Stimulated activated CD4-positive, alpha-beta T cell treated with anti-CD3 and anti-CD28 coated beads, Interleukin-1b, Interleukin-23, amount 100 ng/mL, for 4 hours (primary cell): ENCODE measurements around the gene UMAD1.
"Not testable (repeated sequence)": the region's sequence is repeated elsewhere in the genome, so short reads cannot be mapped to it uniquely, and the experiment has no call there.

Source experiments
- DNase-seq, 2 donors: peaks; one replicate each; pipeline ENCODE4 v3.0.0-alpha.2; 2020; ENCODE audit warnings: low read depth in 2 of 2

UMAD1 gene

GRCh38 chr7:7798510-7798909 lies 158.0 kb downstream of the UMAD1 start:
- no peak for DNase-seq

GRCh38 chr7:7799138-7799537 lies 158.6 kb downstream of the UMAD1 start:
- DNase-seq = no peak

- no peak for DNase-seq
Observed at GRCh38 chr7:7802531-7802930, 162.0 kb downstream of the UMAD1 start.

- no peak for DNase-seq
Observed at GRCh38 chr7:7803715-7804178, 163.2 kb downstream of the UMAD1 start.

GRCh38 chr7:7804822-7805221 lies 164.3 kb downstream of the UMAD1 start:
- not testable (repeated sequence) for DNase-seq

GRCh38 chr7:7805511-7806153 lies 165.1 kb downstream of the UMAD1 start:
- DNase-seq = no peak

- no peak for DNase-seq
Observed at GRCh38 chr7:7808156-7808555, 167.6 kb downstream of the UMAD1 start.

- no peak for DNase-seq
Observed at GRCh38 chr7:7808626-7809025, 168.1 kb downstream of the UMAD1 start.

- DNase-seq = no peak
Observed at GRCh38 chr7:7810380-7810779, 169.8 kb downstream of the UMAD1 start.

GRCh38 chr7:7810826-7811225 lies 170.3 kb downstream of the UMAD1 start:
- no peak for DNase-seq

- no peak for DNase-seq
Observed at GRCh38 chr7:7812112-7812511, 171.6 kb downstream of the UMAD1 start.

GRCh38 chr7:7815395-7815794 lies 174.8 kb downstream of the UMAD1 start:
- DNase-seq = no peak

GRCh38 chr7:7816084-7816483 lies 175.5 kb downstream of the UMAD1 start:
- DNase-seq = no peak

GRCh38 chr7:7816816-7817536 lies 176.4 kb downstream of the UMAD1 start:
- no peak for DNase-seq

- no peak for DNase-seq
Observed at GRCh38 chr7:7817748-7818147, 177.2 kb downstream of the UMAD1 start.

GRCh38 chr7:7818179-7818578 lies 177.6 kb downstream of the UMAD1 start:
- not testable (repeated sequence) for DNase-seq

GRCh38 chr7:7819442-7820247 lies 179.1 kb downstream of the UMAD1 start:
- no peak for DNase-seq

GRCh38 chr7:7820409-7820808 lies 179.9 kb downstream of the UMAD1 start:
- DNase-seq = no peak

GRCh38 chr7:7820939-7821338 lies 180.4 kb downstream of the UMAD1 start:
- DNase-seq = no peak

- DNase-seq = no peak
Observed at GRCh38 chr7:7821517-7821916, 181.0 kb downstream of the UMAD1 start.

GRCh38 chr7:7825294-7825693 lies 184.7 kb downstream of the UMAD1 start:
- not testable (repeated sequence) for DNase-seq

GRCh38 chr7:7829667-7830066 lies 189.1 kb downstream of the UMAD1 start:
- DNase-seq = no peak
